GM23338 (cell line): ENCODE data around the gene CENPT. TPM values are rescaled to one million over a fixed set of nuclear protein-coding genes. Genes with fewer than 3 reads are reported as not detected.
"Not testable (repeated sequence)": the region's sequence is repeated elsewhere in the genome, so short reads cannot be mapped to it uniquely, and the experiment has no call there.

ENCODE experiments used
- ATAC-seq: fragments of 200-7000 bp; cut with Tn5 transposase; 3 replicates; pipeline ENCODE4 v1.9.1; 2020
- DNase-seq: peaks from one replicate; pipeline ENCODE4 v3.0.0-alpha.2; 2015; ENCODE audit warnings: low spot score
- H2AFZ ChIP-seq: fragments of 200-600 bp; sonication (generic); 2 replicates; pipeline ENCODE4 v1.8.0; 2016; ENCODE audit warnings: antibody characterized with exemption, mild to moderate bottlenecking, moderate library complexity
- H3F3A ChIP-seq: fragments of 200-600 bp; sonication (generic); replicated peaks from 2 replicates; pipeline ENCODE4 v1.8.0; 2017; ENCODE audit warnings: antibody characterized with exemption, mixed run types, low read depth
- H3K27ac ChIP-seq: fragments of 200-600 bp; sonication (generic); 2 replicates; pipeline ENCODE4 v1.6.1; 2016; ENCODE audit warnings: low read depth
- H3K27me3 ChIP-seq: fragments of 200-600 bp; sonication (generic); 2 replicates; pipeline ENCODE4 v1.8.0; 2016; ENCODE audit warnings: mild to moderate bottlenecking, mixed run types, moderate library complexity; ENCODE audit not compliant: insufficient read depth
- H3K36me3 ChIP-seq: fragments of 200-600 bp; sonication (generic); 2 replicates; pipeline ENCODE4 v1.8.0; 2016; ENCODE audit warnings: mild to moderate bottlenecking; ENCODE audit not compliant: insufficient read depth
- H3K4me1 ChIP-seq: fragments of 200-600 bp; sonication (generic); 2 replicates; pipeline ENCODE4 v1.8.0; 2016; ENCODE audit warnings: mild to moderate bottlenecking, moderate library complexity; ENCODE audit not compliant: insufficient read depth
- H3K4me2 ChIP-seq: fragments of 200-600 bp; sonication (generic); 2 replicates; pipeline ENCODE4 v1.7.1; 2017; ENCODE audit warnings: mixed run types
- H3K4me3 ChIP-seq: fragments of 200-600 bp; sonication (generic); 2 replicates; pipeline ENCODE4 v1.6.1; 2016; ENCODE audit warnings: mixed run types
- H3K79me2 ChIP-seq: fragments of 200-600 bp; sonication (generic); replicated peaks from 2 replicates; pipeline ENCODE4 v1.8.0; 2017; ENCODE audit warnings: mild to moderate bottlenecking; ENCODE audit not compliant: insufficient read depth
- H3K9me2 ChIP-seq: fragments of 200-600 bp; sonication (generic); 2 replicates; pipeline ENCODE4 v1.8.0; 2017; ENCODE audit not compliant: insufficient read depth
- H4K20me1 ChIP-seq: fragments of 200-600 bp; sonication (generic); replicated peaks from 2 replicates; pipeline ENCODE4 v1.8.0; 2017; ENCODE audit warnings: mild to moderate bottlenecking; ENCODE audit not compliant: insufficient read depth
- H3K27ac Mint-ChIP-seq: 2 replicates; pipeline ENCODE4 v1.8.0; 2020; ENCODE audit warnings: inconsistent platforms, mild to moderate bottlenecking, moderate library complexity, mixed read lengths
- H3K27me3 Mint-ChIP-seq: 3 replicates; pipeline ENCODE4 v1.8.0; 2022; ENCODE audit warnings: low read depth, mild to moderate bottlenecking, moderate library complexity, mixed read lengths, inconsistent platforms; ENCODE audit not compliant: insufficient read depth, poor library complexity
- H3K36me3 Mint-ChIP-seq: 3 replicates; pipeline ENCODE4 v1.8.0; 2021; ENCODE audit warnings: low read depth, mild to moderate bottlenecking, inconsistent platforms, moderate library complexity, mixed read lengths
- H3K4me1 Mint-ChIP-seq: 3 replicates; pipeline ENCODE4 v1.8.0; 2020; ENCODE audit warnings: mild to moderate bottlenecking, inconsistent platforms, mixed read lengths
- H3K4me3 Mint-ChIP-seq: 3 replicates; pipeline ENCODE4 v1.8.0; 2021; ENCODE audit warnings: moderate library complexity, mild to moderate bottlenecking, inconsistent platforms, mixed read lengths
- H3K9me3 Mint-ChIP-seq: 3 replicates; pipeline ENCODE4 v1.8.0; 2020; ENCODE audit warnings: moderate library complexity, mild to moderate bottlenecking, inconsistent platforms, mixed read lengths
- CREB1 ChIP-seq: fragments of 250-450 bp; sonication (Bioruptor Pico); IDR thresholded peaks from 2 replicates; pipeline ENCODE4 v1.5.0; 2020; ENCODE audit warnings: low read depth, mild to moderate bottlenecking, moderate library complexity
- EZH2 ChIP-seq: fragments of 200-600 bp; sonication (generic); IDR thresholded peaks from one replicate; pipeline ENCODE4 v1.8.0; 2017; ENCODE audit warnings: antibody characterized with exemption, mild to moderate bottlenecking, low read depth; ENCODE audit not compliant: unreplicated experiment
- EZH2phosphoT487 ChIP-seq: fragments of 200-600 bp; sonication (generic); IDR thresholded peaks from one replicate; pipeline ENCODE4 v1.8.1; 2018; ENCODE audit warnings: antibody characterized with exemption; ENCODE audit not compliant: unreplicated experiment
- JUNB ChIP-seq: IDR thresholded peaks from one replicate; pipeline ENCODE4 v1.6.1; 2016; ENCODE audit warnings: antibody characterized with exemption; ENCODE audit not compliant: unreplicated experiment
- NANOG ChIP-seq: IDR thresholded peaks from 2 replicates; pipeline ENCODE4 v1.6.1; 2016; ENCODE audit warnings: antibody characterized with exemption, borderline replicate concordance
- POLR2AphosphoS5 ChIP-seq: IDR thresholded peaks from 2 replicates; pipeline ENCODE4 v1.6.1; 2016; ENCODE audit warnings: antibody characterized with exemption, low read depth
- STAT1 ChIP-seq: IDR thresholded peaks from one replicate; pipeline ENCODE4 v1.6.1; 2016; ENCODE audit warnings: antibody characterized with exemption; ENCODE audit not compliant: unreplicated experiment
- polyA plus RNA-seq: library from polyadenylated mRNA; unstranded; fragments of >200 nt; fragmentation: Nextera tagmentation; extraction: Ambion mirVana; gene quantifications from 2 replicates; pipeline ENCODE4 v1.2.1, GENCODE V29; 2016
- total RNA-seq: library from RNA; depleted of rRNA; stranded (reverse); fragments of >200 nt; shearing (Covaris generic); gene quantifications from 2 replicates; pipeline ENCODE4 v1.2.3, GENCODE V29; 2014
- TF ChIP-seq, protein P1 (sequence below): IDR thresholded peaks from 2 replicates; pipeline ENCODE4 v1.6.1; 2016; ENCODE audit warnings: antibody characterized with exemption
- TF ChIP-seq, protein P2 (sequence below), 2 experiments: fragments of 200-600 bp in 1 of 2; sonication (generic) in 1 of 2; conservative IDR thresholded peaks; 2 replicates each; pipeline versions ENCODE4 v1.5.1 to v1.6.1; 2016 to 2017; ENCODE audit warnings: antibody characterized with exemption in 2 of 2, low read depth in 2 of 2, mild to moderate bottlenecking in 2 of 2, moderate library complexity in 1 of 2
- TF ChIP-seq, protein P3 (sequence below): IDR thresholded peaks from one replicate; pipeline ENCODE4 v1.6.1; 2018; ENCODE audit warnings: antibody characterized with exemption; ENCODE audit not compliant: unreplicated experiment

Gene CENPT
- total and polyA plus RNA-seq, 2 experiments from 2014 or later, result 55.4 to 63.8 TPM

DNA sequence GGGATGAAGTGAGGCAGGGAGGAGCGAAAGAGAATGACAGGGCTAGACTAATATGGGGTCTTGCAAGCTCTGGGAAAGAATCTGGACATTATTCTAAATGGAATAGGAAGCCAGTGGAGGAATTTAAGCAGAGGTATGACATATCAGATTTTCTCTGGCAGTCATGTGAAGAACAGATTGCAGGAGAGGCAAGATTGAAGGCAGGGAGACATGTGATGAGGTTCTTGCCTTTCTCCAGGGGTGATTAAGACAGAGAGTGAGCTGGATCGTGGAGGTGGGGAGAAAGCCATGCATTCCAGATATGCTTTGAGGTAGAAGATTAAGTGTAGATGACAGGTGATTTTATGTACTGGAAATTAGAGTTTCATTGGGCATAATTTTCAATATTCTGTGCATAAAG, 9.7 kb downstream of the CENPT start (continued):
- TF ChIP-seq JUNB (no peak), EZH2 (no peak)
- TF ChIP-seq, protein P1, sequence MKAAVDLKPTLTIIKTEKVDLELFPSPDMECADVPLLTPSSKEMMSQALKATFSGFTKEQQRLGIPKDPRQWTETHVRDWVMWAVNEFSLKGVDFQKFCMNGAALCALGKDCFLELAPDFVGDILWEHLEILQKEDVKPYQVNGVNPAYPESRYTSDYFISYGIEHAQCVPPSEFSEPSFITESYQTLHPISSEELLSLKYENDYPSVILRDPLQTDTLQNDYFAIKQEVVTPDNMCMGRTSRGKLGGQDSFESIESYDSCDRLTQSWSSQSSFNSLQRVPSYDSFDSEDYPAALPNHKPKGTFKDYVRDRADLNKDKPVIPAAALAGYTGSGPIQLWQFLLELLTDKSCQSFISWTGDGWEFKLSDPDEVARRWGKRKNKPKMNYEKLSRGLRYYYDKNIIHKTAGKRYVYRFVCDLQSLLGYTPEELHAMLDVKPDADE, result no peak
- TF ChIP-seq, protein P2, sequence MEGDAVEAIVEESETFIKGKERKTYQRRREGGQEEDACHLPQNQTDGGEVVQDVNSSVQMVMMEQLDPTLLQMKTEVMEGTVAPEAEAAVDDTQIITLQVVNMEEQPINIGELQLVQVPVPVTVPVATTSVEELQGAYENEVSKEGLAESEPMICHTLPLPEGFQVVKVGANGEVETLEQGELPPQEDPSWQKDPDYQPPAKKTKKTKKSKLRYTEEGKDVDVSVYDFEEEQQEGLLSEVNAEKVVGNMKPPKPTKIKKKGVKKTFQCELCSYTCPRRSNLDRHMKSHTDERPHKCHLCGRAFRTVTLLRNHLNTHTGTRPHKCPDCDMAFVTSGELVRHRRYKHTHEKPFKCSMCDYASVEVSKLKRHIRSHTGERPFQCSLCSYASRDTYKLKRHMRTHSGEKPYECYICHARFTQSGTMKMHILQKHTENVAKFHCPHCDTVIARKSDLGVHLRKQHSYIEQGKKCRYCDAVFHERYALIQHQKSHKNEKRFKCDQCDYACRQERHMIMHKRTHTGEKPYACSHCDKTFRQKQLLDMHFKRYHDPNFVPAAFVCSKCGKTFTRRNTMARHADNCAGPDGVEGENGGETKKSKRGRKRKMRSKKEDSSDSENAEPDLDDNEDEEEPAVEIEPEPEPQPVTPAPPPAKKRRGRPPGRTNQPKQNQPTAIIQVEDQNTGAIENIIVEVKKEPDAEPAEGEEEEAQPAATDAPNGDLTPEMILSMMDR (conservative IDR thresholded peaks at IDR 0.05; ENCODE audit: low read depth in 2 of 2), result no peak

GRCh38 chr16:67837190-67837589, 10.3 kb downstream of the CENPT start:
- H3K27ac Mint-ChIP-seq, H3K27ac ChIP-seq, H3K9me2 ChIP-seq, H3K4me2 ChIP-seq, H3K36me3 Mint-ChIP-seq, DNase-seq, H3K27me3 ChIP-seq, H4K20me1 ChIP-seq, H2AFZ ChIP-seq, H3K4me3 Mint-ChIP-seq, H3K4me3 ChIP-seq, H3K79me2 ChIP-seq, H3K36me3 ChIP-seq, H3K4me1 ChIP-seq, H3K9me3 Mint-ChIP-seq, ATAC-seq, H3F3A ChIP-seq: not testable (repeated sequence)
- H3K4me1 Mint-ChIP-seq, result peaks cover 18% of the 10 kb centered on the region
- peaks cover 13% of the 10 kb centered on the region for H3K27me3 Mint-ChIP-seq

DNA sequence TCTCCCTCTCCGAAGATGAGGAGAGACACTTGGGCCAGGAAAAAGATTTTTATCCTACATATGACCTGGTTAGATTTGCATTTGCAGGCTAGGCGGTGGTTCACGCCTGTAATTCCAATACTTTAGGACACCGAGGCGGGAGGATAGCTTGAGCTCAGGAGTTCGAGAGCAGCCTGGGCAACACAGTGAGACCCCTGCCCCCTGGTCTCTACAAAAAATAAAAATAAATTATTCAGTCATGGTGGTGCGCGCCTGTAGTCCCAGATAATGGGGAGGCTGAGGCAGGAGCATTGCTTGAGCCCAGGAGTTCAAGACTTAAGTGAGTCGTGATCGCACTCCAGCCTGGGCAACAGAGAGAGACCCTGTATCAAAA, 13.3 kb downstream of the CENPT start:
- no peak for DNase-seq
- Histone ChIP-seq H3K4me2 (peak overlapping the region; percentile 99), H3K27ac (no peak overlapping the region), H3K9me2 (no peaks in the 10 kb centered on the region), H3F3A (no peaks in the 10 kb centered on the region), H4K20me1 (0 out of 2 replicates have a peak, but pooled peaks cover 3% of the 10 kb centered on the region), H3K36me3 (no peaks in the 10 kb centered on the region), H3K79me2 (no peaks in the 10 kb centered on the region; the same call in 1 of the 2 replicates), H3K4me1 (0 out of 2 replicates have a peak, but pooled peaks cover 3% of the 10 kb centered on the region), H2AFZ (peak overlapping the region; percentile 28), H3K4me3 (peak overlapping the region; percentile 92), H3K27me3 (no peaks in the 10 kb centered on the region)
- Mint-ChIP-seq H3K4me3 (peak overlapping the region; percentile 84), H3K27me3 (peaks cover 11% of the 10 kb centered on the region), H3K4me1 (peaks cover 10% of the 10 kb centered on the region), H3K9me3 (no peaks in the 10 kb centered on the region), H3K36me3 (peaks cover 20% of the 10 kb centered on the region), H3K27ac (no peak overlapping the region)
- no peak for ATAC-seq
- no peak for TF ChIP-seq NANOG
- no peak for TF ChIP-seq EZH2phosphoT487
- TF ChIP-seq, protein P1, result no peak
- no peak for TF ChIP-seq JUNB
- no peak for TF ChIP-seq POLR2AphosphoS5
- no peak for TF ChIP-seq CREB1 (CRISPR knock-in tag)
- TF ChIP-seq, protein P3, sequence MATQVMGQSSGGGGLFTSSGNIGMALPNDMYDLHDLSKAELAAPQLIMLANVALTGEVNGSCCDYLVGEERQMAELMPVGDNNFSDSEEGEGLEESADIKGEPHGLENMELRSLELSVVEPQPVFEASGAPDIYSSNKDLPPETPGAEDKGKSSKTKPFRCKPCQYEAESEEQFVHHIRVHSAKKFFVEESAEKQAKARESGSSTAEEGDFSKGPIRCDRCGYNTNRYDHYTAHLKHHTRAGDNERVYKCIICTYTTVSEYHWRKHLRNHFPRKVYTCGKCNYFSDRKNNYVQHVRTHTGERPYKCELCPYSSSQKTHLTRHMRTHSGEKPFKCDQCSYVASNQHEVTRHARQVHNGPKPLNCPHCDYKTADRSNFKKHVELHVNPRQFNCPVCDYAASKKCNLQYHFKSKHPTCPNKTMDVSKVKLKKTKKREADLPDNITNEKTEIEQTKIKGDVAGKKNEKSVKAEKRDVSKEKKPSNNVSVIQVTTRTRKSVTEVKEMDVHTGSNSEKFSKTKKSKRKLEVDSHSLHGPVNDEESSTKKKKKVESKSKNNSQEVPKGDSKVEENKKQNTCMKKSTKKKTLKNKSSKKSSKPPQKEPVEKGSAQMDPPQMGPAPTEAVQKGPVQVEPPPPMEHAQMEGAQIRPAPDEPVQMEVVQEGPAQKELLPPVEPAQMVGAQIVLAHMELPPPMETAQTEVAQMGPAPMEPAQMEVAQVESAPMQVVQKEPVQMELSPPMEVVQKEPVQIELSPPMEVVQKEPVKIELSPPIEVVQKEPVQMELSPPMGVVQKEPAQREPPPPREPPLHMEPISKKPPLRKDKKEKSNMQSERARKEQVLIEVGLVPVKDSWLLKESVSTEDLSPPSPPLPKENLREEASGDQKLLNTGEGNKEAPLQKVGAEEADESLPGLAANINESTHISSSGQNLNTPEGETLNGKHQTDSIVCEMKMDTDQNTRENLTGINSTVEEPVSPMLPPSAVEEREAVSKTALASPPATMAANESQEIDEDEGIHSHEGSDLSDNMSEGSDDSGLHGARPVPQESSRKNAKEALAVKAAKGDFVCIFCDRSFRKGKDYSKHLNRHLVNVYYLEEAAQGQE, result no peak
- no peak for TF ChIP-seq STAT1
